Activated B cell treated with CpG ODN at 0.5 μM for 24 hours (primary cell): Measurements from ENCODE around the gene SQOR. TPM values are rescaled to one million over a fixed set of nuclear protein-coding genes. Genes with fewer than 3 reads are reported as not detected.

Source experiments
- ATAC-seq: fragments of 200-7000 bp; cut with Tn5 transposase; one replicate; pipeline ENCODE4 v1.10.0; 2021; ENCODE audit warnings: low read depth, mild to moderate bottlenecking, moderate library complexity
- CTCF ChIA-PET: fragments of 350-600 bp; sonication (Branson Sonifier 250); formaldehyde crosslinking; loops from one replicate; lab custom pipeline; 2021; ENCODE audit warnings: antibody characterized with exemption; lab: Charles Lee
- POLR2A ChIA-PET: fragments of 350-600 bp; sonication (Branson Sonifier 250); formaldehyde crosslinking; loops from one replicate; lab custom pipeline; 2021; ENCODE audit warnings: antibody characterized with exemption; lab: Charles Lee
- DNase-seq: peaks from one replicate; pipeline ENCODE4 v3.0.0; 2022
- H3K27ac Mint-ChIP-seq: one replicate; pipeline ENCODE4 v1.8.0; 2020; ENCODE audit warnings: mixed read lengths
- H3K27me3 Mint-ChIP-seq: one replicate; pipeline ENCODE4 v1.8.0; 2021; ENCODE audit warnings: mixed read lengths
- H3K36me3 Mint-ChIP-seq: one replicate; pipeline ENCODE4 v1.8.0; 2021; ENCODE audit warnings: low read depth, mixed read lengths
- H3K4me1 Mint-ChIP-seq: one replicate; pipeline ENCODE4 v1.8.0; 2021; ENCODE audit warnings: mixed read lengths
- H3K4me3 Mint-ChIP-seq: one replicate; pipeline ENCODE4 v1.8.0; 2020; ENCODE audit warnings: mild to moderate bottlenecking, mixed read lengths
- H3K9me3 Mint-ChIP-seq: one replicate; pipeline ENCODE4 v1.8.0; 2020; ENCODE audit warnings: mixed read lengths
- intact Hi-C: fragments of 100-400 bp; cut with micrococcal nuclease; formaldehyde crosslinking; loops from one replicate; pipeline ENCODE4 v1.15.1; 2024
- total RNA-seq: library from RNA; stranded (reverse); gene quantifications from 2 replicates; pipeline ENCODE4 v1.2.3, GENCODE V29; 2022
- TF ChIP-seq, protein P1 (sequence below): fragments of 200-600 bp; IDR thresholded peaks from one replicate; pipeline ENCODE4 v1.8.0; 2022; ENCODE audit warnings: antibody characterized with exemption, mild to moderate bottlenecking

SQOR gene
- total RNA-seq, 1 donor from 2014 or later, result 39.2 TPM

DNA sequence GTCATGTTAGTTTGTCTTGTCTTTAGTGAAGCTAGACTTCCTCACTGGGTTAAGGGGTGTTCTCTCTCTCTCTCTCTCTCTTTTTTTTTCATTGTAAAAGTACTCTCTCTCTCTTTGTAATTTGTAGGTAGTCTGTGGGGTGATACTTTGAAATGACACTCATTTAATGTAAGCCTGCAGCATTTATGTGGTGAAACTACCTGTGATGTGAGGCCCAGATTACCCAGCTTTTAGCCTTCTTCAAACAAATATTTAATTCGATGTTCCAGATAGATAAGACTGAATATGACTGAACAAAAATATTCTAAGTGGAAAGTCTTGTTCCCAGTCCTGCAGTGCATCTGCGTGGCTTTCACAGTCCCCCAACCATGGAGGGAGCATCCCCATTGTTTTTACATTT lies 49.7 kb downstream of the SQOR start:
- ATAC-seq (no peak), DNase-seq (no peak)
- no peak overlapping the region for H3K27ac Mint-ChIP-seq
- no peaks in the 10 kb centered on the region for H3K27me3 Mint-ChIP-seq
- intact Hi-C loops, result no loop called here
- H3K4me3 Mint-ChIP-seq, result no peak overlapping the region
- no peaks in the 10 kb centered on the region for H3K9me3 Mint-ChIP-seq
- H3K36me3 Mint-ChIP-seq, result peaks cover 82% of the 10 kb centered on the region
- no peaks in the 10 kb centered on the region for H3K4me1 Mint-ChIP-seq
- ChIA-PET CTCF (no interaction called here), POLR2A (no interaction called here)
- TF ChIP-seq, protein P1, sequence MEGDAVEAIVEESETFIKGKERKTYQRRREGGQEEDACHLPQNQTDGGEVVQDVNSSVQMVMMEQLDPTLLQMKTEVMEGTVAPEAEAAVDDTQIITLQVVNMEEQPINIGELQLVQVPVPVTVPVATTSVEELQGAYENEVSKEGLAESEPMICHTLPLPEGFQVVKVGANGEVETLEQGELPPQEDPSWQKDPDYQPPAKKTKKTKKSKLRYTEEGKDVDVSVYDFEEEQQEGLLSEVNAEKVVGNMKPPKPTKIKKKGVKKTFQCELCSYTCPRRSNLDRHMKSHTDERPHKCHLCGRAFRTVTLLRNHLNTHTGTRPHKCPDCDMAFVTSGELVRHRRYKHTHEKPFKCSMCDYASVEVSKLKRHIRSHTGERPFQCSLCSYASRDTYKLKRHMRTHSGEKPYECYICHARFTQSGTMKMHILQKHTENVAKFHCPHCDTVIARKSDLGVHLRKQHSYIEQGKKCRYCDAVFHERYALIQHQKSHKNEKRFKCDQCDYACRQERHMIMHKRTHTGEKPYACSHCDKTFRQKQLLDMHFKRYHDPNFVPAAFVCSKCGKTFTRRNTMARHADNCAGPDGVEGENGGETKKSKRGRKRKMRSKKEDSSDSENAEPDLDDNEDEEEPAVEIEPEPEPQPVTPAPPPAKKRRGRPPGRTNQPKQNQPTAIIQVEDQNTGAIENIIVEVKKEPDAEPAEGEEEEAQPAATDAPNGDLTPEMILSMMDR, result no peak

DNA sequence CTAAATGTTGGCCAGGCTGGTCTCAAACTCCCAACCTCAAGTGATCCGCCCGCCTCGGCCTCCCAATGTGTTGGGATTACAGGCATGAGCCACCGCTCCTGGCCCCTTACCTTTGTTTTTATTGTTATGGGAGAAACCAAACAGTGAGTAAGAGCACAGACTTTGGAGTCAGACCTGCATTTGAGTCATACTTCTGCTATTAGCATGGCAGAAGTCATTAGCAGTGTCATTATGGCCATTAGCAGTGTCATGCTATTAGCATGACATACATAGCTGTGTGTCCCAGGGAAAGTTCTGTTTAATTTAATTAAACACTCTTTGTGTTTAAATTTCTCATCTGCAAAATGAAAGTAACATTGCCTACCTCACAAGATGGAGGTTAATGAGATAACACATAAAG lies 54.8 kb downstream of the SQOR start:
- Mint-ChIP-seq H3K36me3 (peaks cover 74% of the 10 kb centered on the region), H3K27me3 (no peaks in the 10 kb centered on the region), H3K27ac (no peak overlapping the region), H3K4me3 (no peak overlapping the region), H3K4me1 (no peaks in the 10 kb centered on the region), H3K9me3 (no peaks in the 10 kb centered on the region)
- CTCF ChIA-PET, result no interaction called here
- POLR2A ChIA-PET, result no interaction called here
- intact Hi-C loops, result no loop called here
- TF ChIP-seq, protein P1, result no peak
- DNase-seq (no peak), ATAC-seq (no peak)

DNA sequence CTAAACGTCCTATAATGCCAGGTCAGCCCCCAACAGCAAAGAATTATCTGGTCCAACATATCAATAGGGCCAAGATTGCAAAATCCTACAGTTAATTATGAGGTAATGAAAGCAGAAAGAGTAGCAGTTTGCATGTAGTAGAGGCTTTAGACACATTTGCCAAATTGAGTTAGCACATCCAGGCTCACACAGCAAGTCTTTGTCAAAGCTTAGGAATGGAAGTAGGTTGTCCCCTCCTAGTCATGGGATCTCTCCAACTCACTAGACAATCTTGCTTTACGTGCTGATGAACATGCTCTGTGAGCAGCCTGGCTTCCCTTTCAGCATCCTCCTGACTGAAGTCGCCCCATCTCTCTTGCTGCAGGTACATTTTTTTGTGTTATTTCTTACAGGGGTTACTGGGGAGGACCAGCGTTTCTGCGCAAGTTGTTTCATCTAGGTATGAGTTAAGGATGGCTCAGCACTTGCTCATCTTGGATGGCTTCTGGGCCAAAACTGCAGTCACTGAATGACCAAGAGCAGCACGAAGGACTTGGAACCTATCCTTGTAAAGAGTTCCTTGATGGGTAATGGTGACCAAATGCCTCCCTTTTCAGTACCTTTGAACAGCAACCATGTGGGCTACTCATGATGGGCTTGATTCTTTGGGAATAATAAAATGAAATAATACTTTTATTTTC lies 55.9 kb downstream of the SQOR start:
- TF ChIP-seq, protein P1, result no peak
- Mint-ChIP-seq H3K4me3 (no peak overlapping the region), H3K36me3 (peaks cover 69% of the 10 kb centered on the region), H3K4me1 (no peaks in the 10 kb centered on the region), H3K9me3 (no peaks in the 10 kb centered on the region), H3K27ac (no peak overlapping the region), H3K27me3 (no peaks in the 10 kb centered on the region)
- intact Hi-C loops, result no loop called here
- DNase-seq (no peak), ATAC-seq (no peak)
- ChIA-PET CTCF (no interaction called here), POLR2A (no interaction called here)

DNA sequence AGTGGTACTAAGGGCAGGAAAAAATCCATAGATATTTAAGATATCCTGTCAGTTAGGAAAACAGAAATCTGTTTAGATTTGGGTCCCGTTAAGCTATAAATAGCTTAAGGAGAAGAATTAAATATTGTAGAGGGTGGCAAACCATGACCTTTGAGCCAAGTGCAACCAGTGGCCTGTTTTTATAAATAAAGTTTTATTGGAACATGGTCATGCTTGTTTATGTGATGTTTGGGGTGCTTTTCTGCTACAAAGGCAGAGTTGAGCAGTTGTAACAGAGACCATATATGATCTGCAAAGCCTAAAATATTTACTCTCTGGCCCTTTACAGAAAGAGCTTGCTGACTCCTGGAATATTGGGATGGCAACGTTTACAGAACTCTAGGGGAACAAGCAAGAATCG lies 66.3 kb downstream of the SQOR start:
- intact Hi-C loops, result no loop called here
- Mint-ChIP-seq H3K4me1 (peaks cover 19% of the 10 kb centered on the region), H3K4me3 (no peak overlapping the region), H3K27me3 (peaks cover 11% of the 10 kb centered on the region), H3K9me3 (no peaks in the 10 kb centered on the region), H3K27ac (no peak overlapping the region), H3K36me3 (peaks cover 4% of the 10 kb centered on the region)
- no peak for DNase-seq
- POLR2A ChIA-PET, result interaction anchor here (0.7 kb wide), 1 partner anchor 537 kb away, joined by 3 read pairs; no protein-coding TSS in a partner anchor
- CTCF ChIA-PET, result no interaction called here
- ATAC-seq, result no peak
- TF ChIP-seq, protein P1, result no peak

DNA sequence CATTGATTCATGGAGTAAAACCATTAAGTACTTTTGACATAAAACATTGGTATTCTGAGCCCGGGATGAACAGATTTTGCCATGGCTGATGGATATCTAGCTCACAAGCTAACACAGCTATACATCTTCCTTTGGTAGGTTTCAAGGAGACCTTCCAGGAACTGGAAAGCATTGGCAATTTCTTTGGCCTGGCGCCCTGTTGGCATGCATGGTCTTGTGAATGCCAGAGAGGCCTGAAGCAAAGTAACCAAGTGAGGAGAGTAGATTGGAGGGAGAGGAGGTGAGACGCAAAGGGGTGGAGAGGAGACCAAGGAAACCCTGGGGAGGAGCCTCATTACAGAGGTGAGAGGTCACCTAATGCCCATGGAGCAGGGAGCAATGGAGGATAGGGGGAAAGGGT lies 67.2 kb downstream of the SQOR start:
- no peak for ATAC-seq
- no peaks in the 10 kb centered on the region for H3K9me3 Mint-ChIP-seq
- peaks cover 4% of the 10 kb centered on the region for H3K36me3 Mint-ChIP-seq
- H3K27ac Mint-ChIP-seq, result no peak overlapping the region
- CTCF ChIA-PET, result no interaction called here
- POLR2A ChIA-PET, result no interaction called here
- intact Hi-C loops, result no loop called here
- TF ChIP-seq, protein P1, result no peak
- peaks cover 19% of the 10 kb centered on the region for H3K4me1 Mint-ChIP-seq
- DNase-seq, result no peak
- no peak overlapping the region for H3K4me3 Mint-ChIP-seq
- H3K27me3 Mint-ChIP-seq, result peaks cover 11% of the 10 kb centered on the region
